ENCODE measurements around the gene SLC18A3. TPM values are rescaled to one million over a fixed set of nuclear protein-coding genes. Genes with fewer than 3 reads are reported as not detected.

Gene SLC18A3
- total and polyA plus RNA-seq, 2 experiments from 2014 or later: 0.16 TPM; not detected in 1

DNA sequence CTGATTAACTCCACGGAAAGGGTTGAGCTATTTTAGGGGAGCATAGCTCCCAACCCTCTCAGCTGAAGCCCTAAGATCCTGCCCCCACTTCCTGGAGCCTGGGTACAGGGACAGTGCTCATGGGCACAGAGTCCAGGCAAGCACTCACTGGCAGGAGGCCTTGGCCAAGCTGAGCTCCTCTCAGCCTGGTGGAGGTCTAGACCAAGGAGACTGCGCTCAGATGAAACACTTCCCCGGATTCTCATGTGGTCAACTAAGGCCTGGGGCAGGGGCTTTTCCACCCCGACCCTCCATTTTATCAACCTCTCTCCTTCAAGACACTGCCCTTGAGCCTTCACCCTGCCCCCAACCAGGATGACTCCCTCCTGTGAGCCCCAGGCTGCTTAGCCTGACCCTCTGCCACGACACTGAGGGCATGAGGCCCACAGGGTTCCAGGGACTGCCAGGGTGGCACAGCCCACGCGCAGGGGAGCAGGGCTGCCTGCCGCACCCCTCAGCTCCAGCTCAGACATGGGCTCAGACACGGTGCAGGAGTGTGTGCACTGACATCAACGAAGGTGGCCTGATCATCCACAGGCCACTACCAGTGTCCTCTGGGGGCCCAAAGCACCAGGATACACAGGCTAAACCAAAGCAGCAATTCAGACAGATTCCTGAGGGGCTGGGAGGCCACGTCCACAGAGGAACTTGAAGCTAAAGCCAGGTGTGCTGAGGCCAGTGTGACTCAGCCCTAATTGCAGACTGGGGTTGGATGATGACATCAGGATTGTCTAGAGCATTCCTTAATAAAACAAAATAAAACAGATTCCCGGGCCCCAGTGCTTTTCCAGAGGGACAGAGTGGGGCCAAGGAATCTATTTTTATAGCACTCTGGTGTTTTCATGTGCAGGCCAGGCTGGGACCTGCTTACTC, 22.6 kb downstream of the SLC18A3 start (continued):
- TF ChIP-seq, protein P1, sequence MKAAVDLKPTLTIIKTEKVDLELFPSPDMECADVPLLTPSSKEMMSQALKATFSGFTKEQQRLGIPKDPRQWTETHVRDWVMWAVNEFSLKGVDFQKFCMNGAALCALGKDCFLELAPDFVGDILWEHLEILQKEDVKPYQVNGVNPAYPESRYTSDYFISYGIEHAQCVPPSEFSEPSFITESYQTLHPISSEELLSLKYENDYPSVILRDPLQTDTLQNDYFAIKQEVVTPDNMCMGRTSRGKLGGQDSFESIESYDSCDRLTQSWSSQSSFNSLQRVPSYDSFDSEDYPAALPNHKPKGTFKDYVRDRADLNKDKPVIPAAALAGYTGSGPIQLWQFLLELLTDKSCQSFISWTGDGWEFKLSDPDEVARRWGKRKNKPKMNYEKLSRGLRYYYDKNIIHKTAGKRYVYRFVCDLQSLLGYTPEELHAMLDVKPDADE (IDR thresholded peaks at IDR 0.05): no peak
- no peak for TF ChIP-seq ZNF114 (CRISPR knock-in tag; IDR thresholded peaks at IDR 0.05)
- TF ChIP-seq STAT1 (IDR thresholded peaks at IDR 0.05; ENCODE audit: unreplicated experiment): no peak

DNA sequence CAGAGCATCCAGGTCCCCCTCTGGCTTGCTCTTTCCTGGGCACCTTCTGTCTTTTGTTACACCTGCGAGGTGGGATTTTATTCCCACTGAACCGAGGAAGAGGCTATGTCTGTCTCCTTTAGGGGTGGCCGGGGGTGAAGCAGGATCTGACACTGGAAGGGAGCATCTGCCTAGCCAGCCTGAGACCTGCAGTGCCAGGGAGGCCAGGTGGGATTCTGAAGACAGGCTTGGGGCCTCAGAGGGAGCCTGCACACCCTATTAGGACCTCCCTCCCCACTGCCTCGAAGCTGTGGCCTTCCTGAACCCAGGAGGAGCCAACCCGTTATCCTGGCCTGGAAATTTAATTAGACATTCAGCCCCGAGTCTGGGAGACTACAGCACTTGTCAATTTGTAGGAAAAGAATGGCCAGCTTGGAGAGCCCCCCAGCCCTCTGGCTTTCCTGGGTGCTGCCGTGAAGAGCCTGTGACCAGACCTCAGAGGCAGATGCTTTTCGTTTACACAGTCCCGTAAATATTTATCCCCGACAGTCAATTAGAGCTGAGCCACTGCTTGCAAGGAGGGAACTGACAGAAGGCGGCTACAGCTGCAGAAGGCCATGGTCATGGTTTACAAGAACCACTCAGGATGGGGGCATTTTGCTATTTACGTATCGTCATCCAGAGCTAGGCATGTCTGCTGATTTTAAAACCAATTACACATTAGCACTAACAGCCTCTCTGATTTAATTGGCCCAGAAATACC, 23.4 kb downstream of the SLC18A3 start:
- peaks cover 3% of the 10 kb centered on the region for H3K27me3 Mint-ChIP-seq (ENCODE audit: insufficient read depth, low read depth, poor library complexity)
- H3K9me3 Mint-ChIP-seq: no peaks in the 10 kb centered on the region
- Histone ChIP-seq H3K4me1 (ENCODE audit: insufficient read depth) (no peaks in the 10 kb centered on the region), H2AFZ (peak overlapping the region; percentile 28; the same call in 1 of the 2 replicates), H3K27me3 (ENCODE audit: insufficient read depth) (no peaks in the 10 kb centered on the region), H3K4me3 (no peak overlapping the region), H3K9me2 (ENCODE audit: insufficient read depth) (no peaks in the 10 kb centered on the region), H3F3A (replicated peaks; ENCODE audit: low read depth) (no peaks in the 10 kb centered on the region), H3K27ac (ENCODE audit: low read depth) (no peak overlapping the region), H3K36me3 (ENCODE audit: insufficient read depth) (no peaks in the 10 kb centered on the region), H3K4me2 (no peak overlapping the region), H3K79me2 (replicated peaks; ENCODE audit: insufficient read depth) (no peaks in the 10 kb centered on the region), H4K20me1 (replicated peaks; ENCODE audit: insufficient read depth) (no peaks in the 10 kb centered on the region)
- no peaks in the 10 kb centered on the region; the same call in 2 of the 3 replicates for H3K4me1 Mint-ChIP-seq
- no peak overlapping the region for H3K4me3 Mint-ChIP-seq
- no peaks in the 10 kb centered on the region for H3K36me3 Mint-ChIP-seq (ENCODE audit: low read depth)
- H3K27ac Mint-ChIP-seq: no peak overlapping the region
- ATAC-seq (no peak), DNase-seq (ENCODE audit: low spot score) (no peak)
- TF ChIP-seq CREB1 (CRISPR knock-in tag; IDR thresholded peaks at IDR 0.05; ENCODE audit: low read depth) (no peak), ZNF114 (CRISPR knock-in tag; IDR thresholded peaks at IDR 0.05) (no peak), NANOG (IDR thresholded peaks at IDR 0.05; ENCODE audit: borderline replicate concordance) (no peak), POLR2AphosphoS5 (IDR thresholded peaks at IDR 0.05; ENCODE audit: low read depth) (no peak), ZNF331 (CRISPR knock-in tag; IDR thresholded peaks at IDR 0.05; ENCODE audit: low read depth) (no peak), STAT1 (IDR thresholded peaks at IDR 0.05; ENCODE audit: unreplicated experiment) (no peak), JUNB (IDR thresholded peaks at IDR 0.05; ENCODE audit: unreplicated experiment) (no peak), EZH2phosphoT487 (IDR thresholded peaks at IDR 0.05; ENCODE audit: unreplicated experiment) (no peak), EZH2 (IDR thresholded peaks at IDR 0.05; ENCODE audit: low read depth, unreplicated experiment) (no peak)
- TF ChIP-seq, protein P2, sequence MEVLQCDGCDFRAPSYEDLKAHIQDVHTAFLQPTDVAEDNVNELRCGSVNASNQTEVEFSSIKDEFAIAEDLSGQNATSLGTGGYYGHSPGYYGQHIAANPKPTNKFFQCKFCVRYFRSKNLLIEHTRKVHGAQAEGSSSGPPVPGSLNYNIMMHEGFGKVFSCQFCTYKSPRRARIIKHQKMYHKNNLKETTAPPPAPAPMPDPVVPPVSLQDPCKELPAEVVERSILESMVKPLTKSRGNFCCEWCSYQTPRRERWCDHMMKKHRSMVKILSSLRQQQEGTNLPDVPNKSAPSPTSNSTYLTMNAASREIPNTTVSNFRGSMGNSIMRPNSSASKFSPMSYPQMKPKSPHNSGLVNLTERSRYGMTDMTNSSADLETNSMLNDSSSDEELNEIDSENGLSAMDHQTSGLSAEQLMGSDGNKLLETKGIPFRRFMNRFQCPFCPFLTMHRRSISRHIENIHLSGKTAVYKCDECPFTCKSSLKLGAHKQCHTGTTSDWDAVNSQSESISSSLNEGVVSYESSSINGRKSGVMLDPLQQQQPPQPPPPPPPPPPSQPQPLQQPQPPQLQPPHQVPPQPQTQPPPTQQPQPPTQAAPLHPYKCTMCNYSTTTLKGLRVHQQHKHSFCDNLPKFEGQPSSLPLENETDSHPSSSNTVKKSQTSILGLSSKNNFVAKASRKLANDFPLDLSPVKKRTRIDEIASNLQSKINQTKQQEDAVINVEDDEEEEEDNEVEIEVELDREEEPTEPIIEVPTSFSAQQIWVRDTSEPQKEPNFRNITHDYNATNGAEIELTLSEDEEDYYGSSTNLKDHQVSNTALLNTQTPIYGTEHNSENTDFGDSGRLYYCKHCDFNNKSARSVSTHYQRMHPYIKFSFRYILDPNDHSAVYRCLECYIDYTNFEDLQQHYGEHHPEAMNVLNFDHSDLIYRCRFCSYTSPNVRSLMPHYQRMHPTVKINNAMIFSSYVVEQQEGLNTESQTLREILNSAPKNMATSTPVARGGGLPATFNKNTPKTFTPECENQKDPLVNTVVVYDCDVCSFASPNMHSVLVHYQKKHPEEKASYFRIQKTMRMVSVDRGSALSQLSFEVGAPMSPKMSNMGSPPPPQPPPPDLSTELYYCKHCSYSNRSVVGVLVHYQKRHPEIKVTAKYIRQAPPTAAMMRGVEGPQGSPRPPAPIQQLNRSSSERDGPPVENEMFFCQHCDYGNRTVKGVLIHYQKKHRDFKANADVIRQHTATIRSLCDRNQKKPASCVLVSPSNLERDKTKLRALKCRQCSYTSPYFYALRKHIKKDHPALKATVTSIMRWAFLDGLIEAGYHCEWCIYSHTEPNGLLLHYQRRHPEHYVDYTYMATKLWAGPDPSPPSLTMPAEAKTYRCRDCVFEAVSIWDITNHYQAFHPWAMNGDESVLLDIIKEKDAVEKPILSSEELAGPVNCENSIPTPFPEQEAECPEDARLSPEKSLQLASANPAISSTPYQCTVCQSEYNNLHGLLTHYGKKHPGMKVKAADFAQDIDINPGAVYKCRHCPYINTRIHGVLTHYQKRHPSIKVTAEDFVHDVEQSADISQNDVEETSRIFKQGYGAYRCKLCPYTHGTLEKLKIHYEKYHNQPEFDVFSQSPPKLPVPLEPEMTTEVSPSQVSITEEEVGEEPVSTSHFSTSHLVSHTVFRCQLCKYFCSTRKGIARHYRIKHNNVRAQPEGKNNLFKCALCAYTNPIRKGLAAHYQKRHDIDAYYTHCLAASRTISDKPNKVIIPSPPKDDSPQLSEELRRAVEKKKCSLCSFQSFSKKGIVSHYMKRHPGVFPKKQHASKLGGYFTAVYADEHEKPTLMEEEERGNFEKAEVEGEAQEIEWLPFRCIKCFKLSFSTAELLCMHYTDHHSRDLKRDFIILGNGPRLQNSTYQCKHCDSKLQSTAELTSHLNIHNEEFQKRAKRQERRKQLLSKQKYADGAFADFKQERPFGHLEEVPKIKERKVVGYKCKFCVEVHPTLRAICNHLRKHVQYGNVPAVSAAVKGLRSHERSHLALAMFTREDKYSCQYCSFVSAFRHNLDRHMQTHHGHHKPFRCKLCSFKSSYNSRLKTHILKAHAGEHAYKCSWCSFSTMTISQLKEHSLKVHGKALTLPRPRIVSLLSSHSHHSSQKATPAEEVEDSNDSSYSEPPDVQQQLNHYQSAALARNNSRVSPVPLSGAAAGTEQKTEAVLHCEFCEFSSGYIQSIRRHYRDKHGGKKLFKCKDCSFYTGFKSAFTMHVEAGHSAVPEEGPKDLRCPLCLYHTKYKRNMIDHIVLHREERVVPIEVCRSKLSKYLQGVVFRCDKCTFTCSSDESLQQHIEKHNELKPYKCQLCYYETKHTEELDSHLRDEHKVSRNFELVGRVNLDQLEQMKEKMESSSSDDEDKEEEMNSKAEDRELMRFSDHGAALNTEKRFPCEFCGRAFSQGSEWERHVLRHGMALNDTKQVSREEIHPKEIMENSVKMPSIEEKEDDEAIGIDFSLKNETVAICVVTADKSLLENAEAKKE (CRISPR knock-in tag; IDR thresholded peaks at IDR 0.05): no peak
- TF ChIP-seq, protein P1 (IDR thresholded peaks at IDR 0.05): no peak
- TF ChIP-seq, protein P3, sequence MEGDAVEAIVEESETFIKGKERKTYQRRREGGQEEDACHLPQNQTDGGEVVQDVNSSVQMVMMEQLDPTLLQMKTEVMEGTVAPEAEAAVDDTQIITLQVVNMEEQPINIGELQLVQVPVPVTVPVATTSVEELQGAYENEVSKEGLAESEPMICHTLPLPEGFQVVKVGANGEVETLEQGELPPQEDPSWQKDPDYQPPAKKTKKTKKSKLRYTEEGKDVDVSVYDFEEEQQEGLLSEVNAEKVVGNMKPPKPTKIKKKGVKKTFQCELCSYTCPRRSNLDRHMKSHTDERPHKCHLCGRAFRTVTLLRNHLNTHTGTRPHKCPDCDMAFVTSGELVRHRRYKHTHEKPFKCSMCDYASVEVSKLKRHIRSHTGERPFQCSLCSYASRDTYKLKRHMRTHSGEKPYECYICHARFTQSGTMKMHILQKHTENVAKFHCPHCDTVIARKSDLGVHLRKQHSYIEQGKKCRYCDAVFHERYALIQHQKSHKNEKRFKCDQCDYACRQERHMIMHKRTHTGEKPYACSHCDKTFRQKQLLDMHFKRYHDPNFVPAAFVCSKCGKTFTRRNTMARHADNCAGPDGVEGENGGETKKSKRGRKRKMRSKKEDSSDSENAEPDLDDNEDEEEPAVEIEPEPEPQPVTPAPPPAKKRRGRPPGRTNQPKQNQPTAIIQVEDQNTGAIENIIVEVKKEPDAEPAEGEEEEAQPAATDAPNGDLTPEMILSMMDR (conservative IDR thresholded peaks at IDR 0.05; ENCODE audit: low read depth in 2 of 2): no peak

Measured in GM23338 (cell line).